Inflammatory macrophage treated with lipopolysaccharide for 1 hour (primary cell): ENCODE measurements around the gene DMRT2.

ENCODE experiments used
- DNase-seq, 2 donors: peaks; one replicate each; pipeline ENCODE4 v3.0.0-alpha.2; 2020 to 2022

The DMRT2 gene

DNA sequence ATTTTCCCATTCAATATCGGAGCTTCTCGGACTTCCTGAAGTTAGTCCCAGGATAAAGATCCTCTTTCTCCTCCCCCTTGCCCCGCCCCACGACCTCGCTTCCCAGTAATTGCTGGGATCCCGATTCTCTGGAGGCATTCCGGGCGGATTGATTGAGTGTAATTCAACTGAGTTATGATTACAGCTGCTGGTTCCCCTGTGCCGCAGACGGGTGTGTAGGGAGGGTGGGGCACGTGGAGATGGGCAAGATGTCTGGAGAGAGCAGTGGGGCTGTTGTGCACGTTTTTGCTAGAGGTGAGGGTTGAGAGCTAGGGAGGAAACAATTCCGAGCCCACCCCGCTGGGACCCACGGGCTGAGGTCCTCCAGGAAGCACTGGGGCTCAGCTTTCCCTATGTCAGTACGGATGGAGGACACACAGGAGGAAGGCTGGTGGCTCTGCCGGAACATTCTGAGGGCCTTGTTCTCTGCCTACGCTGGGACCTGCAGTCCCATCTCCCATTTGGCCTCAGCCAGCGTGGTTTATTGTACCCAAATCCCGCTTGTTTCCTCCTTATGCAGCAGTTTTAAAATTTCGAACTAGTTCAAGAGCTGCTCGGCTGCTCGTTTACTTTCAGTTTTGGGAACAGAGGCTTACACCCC is 2.4 kb upstream of the DMRT2 start:
- peak; percentile 7 to 20 for DNase-seq

- no peak for DNase-seq
Observed at GRCh38 chr9:1048231-1048619, 1.9 kb upstream of the DMRT2 start.

- peak in 1 of 2 donors; percentile 5 for DNase-seq
Observed at GRCh38 chr9:1048811-1049210, 1.3 kb upstream of the DMRT2 start.

DNA sequence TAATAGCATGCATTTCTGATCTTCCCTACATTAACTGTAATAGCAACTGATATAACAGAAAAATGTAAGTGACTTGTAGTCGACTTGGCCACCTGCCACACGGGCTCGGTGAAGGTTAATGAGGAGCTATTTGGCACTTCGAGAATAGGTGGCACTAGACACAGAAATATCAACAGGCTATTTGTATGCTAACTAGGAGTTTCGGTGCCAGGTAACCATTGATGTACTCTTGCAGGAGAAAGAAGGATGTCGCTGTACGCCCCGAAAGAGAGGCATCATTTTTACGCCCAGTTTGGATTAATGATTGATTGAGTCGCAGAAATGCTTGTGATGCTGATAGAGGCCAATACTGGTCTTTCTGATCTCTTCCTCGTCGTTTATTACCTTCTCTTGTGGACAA is 516 bp upstream of the DMRT2 start:
- no peak for DNase-seq

- DNase-seq, result no peak
Observed at GRCh38 chr9:1051210-1051583, 1.0 kb downstream of the DMRT2 start.

GRCh38 chr9:1051584-1052275 is 1.6 kb downstream of the DMRT2 start:
- DNase-seq, result no peak

DNA sequence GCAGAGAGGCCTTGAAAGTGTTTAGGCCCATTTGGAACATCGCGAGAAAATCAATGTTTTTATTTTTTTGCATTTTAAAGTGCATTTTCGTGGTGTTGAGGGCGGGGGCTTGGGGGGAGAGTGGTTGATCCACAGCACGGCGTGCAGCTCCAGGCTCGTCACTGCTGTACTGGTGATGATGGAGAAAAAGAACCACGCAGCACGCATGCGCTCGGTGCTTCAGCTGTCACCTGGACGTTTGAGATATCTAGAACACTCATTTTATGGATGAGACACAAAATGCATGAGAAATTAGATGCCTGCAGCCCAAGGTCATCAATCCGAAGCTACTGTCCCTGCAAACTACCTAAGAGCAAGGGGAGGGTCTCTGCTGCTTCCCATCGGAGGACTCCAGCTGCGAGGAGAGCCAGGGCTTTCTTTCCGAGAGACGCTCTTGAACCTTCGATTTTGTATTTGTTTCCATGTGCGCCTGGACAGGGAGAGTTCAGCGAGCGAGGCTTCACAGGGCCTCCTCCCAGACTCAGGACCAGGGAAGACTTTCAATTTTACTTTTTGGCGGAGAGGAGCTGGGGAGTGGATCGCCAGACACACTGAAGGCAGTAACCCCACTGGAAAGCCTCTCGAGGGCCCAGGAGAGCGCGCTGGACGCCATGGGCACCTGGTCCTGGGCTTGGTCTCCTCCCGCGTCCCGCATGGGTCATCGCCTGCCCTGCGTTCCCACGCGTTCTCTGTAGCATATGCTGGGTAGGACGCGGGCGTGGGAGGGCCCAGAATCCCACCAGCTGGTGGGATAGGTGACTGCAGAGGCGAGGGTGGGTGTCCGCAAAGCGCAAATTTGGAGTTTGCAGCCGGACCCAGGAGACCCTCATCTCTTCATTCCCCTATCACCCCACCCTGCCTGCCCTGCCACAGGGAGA is 2.5 kb downstream of the DMRT2 start:
- no peak for DNase-seq

GRCh38 chr9:1053282-1053621 is 3.1 kb downstream of the DMRT2 start:
- DNase-seq, result no peak

DNA sequence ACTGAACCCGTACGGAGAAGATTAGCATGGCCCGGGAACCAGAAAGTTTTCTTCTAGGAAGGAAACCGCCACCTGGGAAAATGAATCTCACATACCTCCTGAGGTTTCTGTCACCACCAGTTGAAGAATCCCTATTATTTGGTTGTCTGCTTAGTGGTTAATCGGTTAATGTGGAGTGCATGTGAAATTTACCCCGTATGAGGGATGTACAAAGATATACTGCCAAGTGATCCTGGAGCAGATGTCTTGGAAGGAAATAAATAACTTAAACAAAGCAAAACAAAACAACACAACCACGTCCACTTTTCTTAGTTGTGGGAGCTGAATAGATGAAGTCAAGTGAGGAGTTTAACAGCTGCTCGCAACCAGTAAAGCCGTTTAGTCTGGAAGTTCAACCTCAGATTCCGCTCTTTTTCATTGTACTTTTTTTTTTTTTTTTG is 3.8 kb downstream of the DMRT2 start:
- DNase-seq, result no peak

DNA sequence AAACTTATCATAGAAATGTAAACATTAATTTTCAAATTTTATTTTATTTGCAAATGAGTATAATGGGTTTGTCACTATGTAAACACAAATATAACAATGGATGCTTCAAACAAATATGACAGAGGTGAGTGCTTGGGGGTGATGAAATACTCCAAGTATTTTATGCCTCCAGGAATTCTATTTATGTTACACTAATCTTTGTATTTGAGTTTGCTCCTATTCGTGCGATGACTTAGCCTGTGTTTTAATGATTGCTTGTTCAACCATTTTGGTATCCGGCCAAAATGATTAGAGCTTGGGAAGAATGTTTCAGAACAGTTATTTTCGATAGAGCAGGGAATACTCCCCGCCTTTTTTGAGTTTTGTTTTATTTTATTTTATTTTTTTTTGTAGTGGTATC is 5.0 kb downstream of the DMRT2 start:
- DNase-seq, result no peak

DNA sequence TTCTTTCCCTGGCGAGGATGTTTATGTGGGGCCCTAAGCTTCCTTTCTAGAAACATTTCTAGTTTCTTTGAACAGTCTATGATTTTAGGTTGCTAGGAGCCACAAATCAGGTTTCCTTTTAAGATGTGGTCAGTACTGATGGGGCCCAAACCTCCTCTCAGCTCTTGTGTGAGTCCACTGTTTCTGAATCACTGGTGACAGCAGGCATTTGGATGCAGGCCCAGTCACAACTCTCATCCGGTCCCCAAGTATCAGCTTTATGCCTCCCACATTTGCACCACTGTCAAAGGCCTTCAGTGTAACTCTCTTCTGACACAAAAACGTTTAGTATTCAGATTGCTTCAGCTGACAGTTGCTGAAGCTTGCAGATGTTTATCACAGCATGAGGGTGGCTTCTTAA is 7.8 kb downstream of the DMRT2 start:
- no peak for DNase-seq

- DNase-seq, result no peak
Observed at GRCh38 chr9:1058826-1059487, 8.8 kb downstream of the DMRT2 start.

GRCh38 chr9:1065130-1065529 is 15.0 kb downstream of the DMRT2 start:
- no peak for DNase-seq

GRCh38 chr9:1070692-1071091 is 20.5 kb downstream of the DMRT2 start:
- no peak for DNase-seq

- DNase-seq, result no peak
Observed at GRCh38 chr9:1071730-1072129, 21.6 kb downstream of the DMRT2 start.

DNA sequence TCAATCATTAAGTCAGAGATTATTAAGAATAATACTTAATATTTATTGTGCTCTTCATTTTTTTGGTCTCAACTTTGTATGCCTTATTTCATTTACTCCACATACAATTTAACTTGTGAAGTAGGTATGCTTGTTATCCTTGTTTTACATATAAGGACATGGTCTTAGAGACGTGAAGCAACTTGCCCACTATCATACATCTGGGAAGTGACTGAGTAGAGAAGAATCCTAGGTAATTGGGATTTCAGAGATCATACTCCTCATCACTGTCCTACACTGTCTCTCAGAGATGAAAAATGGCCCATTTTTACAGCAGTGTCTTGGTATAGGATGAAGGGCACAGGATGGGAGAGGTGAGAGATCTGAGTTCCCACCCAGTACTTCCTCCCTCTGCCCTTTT is 23.3 kb downstream of the DMRT2 start:
- no peak for DNase-seq

GRCh38 chr9:1077616-1078015 is 27.5 kb downstream of the DMRT2 start:
- no peak for DNase-seq

GRCh38 chr9:1083325-1083913 is 33.3 kb downstream of the DMRT2 start:
- no peak for DNase-seq

DNA sequence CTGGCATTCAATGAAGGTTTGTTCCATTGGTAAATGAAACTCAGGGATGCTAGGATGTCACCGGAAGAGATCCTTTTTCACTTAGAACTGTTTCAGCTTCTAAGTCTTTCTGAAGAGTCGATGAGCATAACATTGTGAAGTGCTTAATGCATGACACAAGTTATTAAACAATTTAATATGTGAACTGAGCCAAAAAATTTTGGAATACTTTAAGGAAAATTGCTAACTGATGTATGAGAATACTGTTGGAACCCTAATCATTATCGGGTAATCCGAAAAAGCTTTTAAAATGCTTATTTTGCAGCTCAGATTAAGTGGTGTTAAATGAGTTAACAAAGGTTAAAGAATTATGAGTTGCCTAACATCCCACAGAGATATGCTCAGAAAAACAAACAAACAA is 34.9 kb downstream of the DMRT2 start:
- DNase-seq, result no peak

DNA sequence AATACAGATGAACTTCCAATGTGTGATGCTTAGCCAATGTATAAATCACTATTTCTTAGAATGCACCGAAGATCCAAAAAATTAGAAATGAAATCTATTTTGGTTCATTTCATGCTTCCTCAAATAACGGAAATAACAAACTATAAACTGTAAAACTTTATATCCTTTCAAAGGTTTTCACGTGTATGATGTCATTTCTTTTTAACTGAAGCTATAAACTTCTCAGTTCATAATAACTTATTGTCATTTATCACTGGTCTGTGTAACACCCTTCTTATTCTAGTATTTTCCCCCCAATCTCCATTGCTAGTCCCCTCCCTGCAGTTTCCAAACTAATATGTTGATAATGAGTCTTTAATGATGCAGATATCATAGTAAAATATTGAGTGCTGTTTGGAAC is 36.4 kb downstream of the DMRT2 start:
- no peak for DNase-seq

GRCh38 chr9:1087120-1087881 is 37.1 kb downstream of the DMRT2 start:
- DNase-seq, result no peak

GRCh38 chr9:1094749-1095148 is 44.6 kb downstream of the DMRT2 start:
- DNase-seq, result no peak
